ENCODE data around the gene RREB1. TPM values are rescaled to one million over a fixed set of nuclear protein-coding genes. Genes with fewer than 3 reads are reported as not detected.
"Not testable (repeated sequence)": the region's sequence is repeated elsewhere in the genome, so short reads cannot be mapped to it uniquely, and the experiment has no call there.

The RREB1 gene
- total RNA-seq, 1 experiment from 2014 or later: 35.8 TPM

DNA sequence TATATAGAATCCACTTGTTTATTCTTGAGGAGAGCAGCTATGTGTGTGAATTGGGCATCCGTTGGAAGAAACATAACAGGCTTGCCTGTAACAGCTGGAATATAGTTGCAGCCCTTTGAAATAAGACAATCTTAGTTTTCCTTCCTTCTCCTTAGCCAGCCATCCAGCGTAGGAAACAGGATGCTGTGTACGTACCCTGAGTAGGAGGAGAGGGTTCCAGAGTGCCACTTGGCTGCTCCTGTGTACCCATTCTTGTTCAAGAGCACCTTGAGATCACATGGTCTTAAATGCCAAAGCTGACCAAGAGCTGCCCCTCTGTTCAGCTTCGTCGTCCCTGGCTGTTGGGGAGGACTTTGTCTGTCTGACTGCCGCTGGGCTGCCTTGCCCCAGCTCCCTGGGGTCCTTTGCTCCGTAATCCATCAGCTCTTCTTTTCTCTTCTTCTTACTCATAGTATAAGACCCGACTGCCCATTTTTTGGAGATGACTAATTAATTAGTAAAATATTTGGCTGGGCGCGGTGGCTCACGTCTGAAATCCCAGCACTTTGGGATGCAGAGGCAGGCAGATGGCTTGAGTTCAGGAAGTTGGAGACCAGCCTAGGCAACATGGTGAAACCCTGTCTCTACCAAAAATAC, 49.0 kb downstream of the RREB1 start:
- Histone ChIP-seq H3K9ac (ENCODE audit: extremely low read depth, insufficient read length, low read length) (no peak overlapping the region), H3K18ac (ENCODE audit: insufficient read length, low read depth, low read length) (peak overlapping the region; percentile 11), H3K4ac (ENCODE audit: low read depth, low read length) (no peak overlapping the region), H2BK120ac (ENCODE audit: low read depth, low read length, poor library complexity, severe bottlenecking) (no peak overlapping the region), H2BK20ac (ENCODE audit: low read depth, low read length, poor library complexity, severe bottlenecking) (no peak overlapping the region), H3K9me3 (ENCODE audit: control insufficient read depth, low read depth, low read length) (no peaks in the 10 kb centered on the region), H2BK15ac (ENCODE audit: low read depth, low read length) (no peak overlapping the region; the same call in 1 of the 2 replicates), H3K79me2 (ENCODE audit: insufficient read depth, low read length) (no peaks in the 10 kb centered on the region; the same call in 1 of the 2 replicates), H3K27ac (ENCODE audit: insufficient read length, low read depth, low read length) (peak overlapping the region; percentile 43), H3T11ph (ENCODE audit: low read length) (no peak overlapping the region), H3K4me1 (ENCODE audit: insufficient read depth, low read length) (peaks cover 6% of the 10 kb centered on the region; the same call in 1 of the 2 replicates), H3K14ac (ENCODE audit: insufficient read depth, low read length) (0 out of 2 replicates have a peak overlapping the region, but pooled peaks have one; percentile 53), H3K23ac (ENCODE audit: insufficient read length, low read depth, low read length) (no peak overlapping the region), H3K23me2 (ENCODE audit: insufficient read length, low read depth, low read length, poor library complexity, severe bottlenecking) (no peaks in the 10 kb centered on the region), H2BK5ac (ENCODE audit: insufficient read length, low read length) (no peak overlapping the region), H2AFZ (ENCODE audit: low read length) (no peak overlapping the region), H4K91ac (ENCODE audit: insufficient read length, low read depth, low read length) (no peak overlapping the region), H4K5ac (ENCODE audit: insufficient read length, low read depth, low read length) (no peak overlapping the region), H2BK12ac (ENCODE audit: insufficient read length, low read depth, low read length) (no peak overlapping the region), H4K20me1 (ENCODE audit: control insufficient read depth, insufficient read depth, insufficient read length) (no peaks in the 10 kb centered on the region), H3K4me2 (ENCODE audit: insufficient read depth, insufficient read length, low read length) (no peak overlapping the region), H3K27me3 (ENCODE audit: insufficient read depth, low read length) (no peaks in the 10 kb centered on the region), H4K8ac (replicated peaks; ENCODE audit: insufficient read length, low read depth, low read length) (no peak overlapping the region), H3K56ac (ENCODE audit: insufficient read length, low read depth, low read length) (no peak overlapping the region), H3K79me1 (ENCODE audit: insufficient read depth, low read depth, low read length, poor library complexity, severe bottlenecking) (no peaks in the 10 kb centered on the region), H2AK5ac (ENCODE audit: insufficient read length, low read length) (no peak overlapping the region)
- Mint-ChIP-seq H3K36me3 (ENCODE audit: insufficient read depth in 1 of 3, low read depth in 3 of 3) (no peaks in the 10 kb centered on the region), H3K9me3 (no peaks in the 10 kb centered on the region), H3K27ac (peak overlapping the region in 2 of 3 experiments; percentile 50 to 56; a peak in 4 of 7 replicates), H3K27me3 (ENCODE audit: low read depth) (no peaks in the 10 kb centered on the region), H3K4me1 (peaks cover 39 to 59% of the 10 kb centered on the region in 2 experiments), H3K4me3 (no peak overlapping the region)
- DNase-seq: no peak
- TF ChIP-seq, protein P1, sequence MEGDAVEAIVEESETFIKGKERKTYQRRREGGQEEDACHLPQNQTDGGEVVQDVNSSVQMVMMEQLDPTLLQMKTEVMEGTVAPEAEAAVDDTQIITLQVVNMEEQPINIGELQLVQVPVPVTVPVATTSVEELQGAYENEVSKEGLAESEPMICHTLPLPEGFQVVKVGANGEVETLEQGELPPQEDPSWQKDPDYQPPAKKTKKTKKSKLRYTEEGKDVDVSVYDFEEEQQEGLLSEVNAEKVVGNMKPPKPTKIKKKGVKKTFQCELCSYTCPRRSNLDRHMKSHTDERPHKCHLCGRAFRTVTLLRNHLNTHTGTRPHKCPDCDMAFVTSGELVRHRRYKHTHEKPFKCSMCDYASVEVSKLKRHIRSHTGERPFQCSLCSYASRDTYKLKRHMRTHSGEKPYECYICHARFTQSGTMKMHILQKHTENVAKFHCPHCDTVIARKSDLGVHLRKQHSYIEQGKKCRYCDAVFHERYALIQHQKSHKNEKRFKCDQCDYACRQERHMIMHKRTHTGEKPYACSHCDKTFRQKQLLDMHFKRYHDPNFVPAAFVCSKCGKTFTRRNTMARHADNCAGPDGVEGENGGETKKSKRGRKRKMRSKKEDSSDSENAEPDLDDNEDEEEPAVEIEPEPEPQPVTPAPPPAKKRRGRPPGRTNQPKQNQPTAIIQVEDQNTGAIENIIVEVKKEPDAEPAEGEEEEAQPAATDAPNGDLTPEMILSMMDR (conservative IDR thresholded peaks at IDR 0.05): no peak
- no CpG with 5 or more reads among the region's 11 CpGs for WGBS (ENCODE audit: extremely low coverage, insufficient read length, low lambda C conversion rate)

DNA sequence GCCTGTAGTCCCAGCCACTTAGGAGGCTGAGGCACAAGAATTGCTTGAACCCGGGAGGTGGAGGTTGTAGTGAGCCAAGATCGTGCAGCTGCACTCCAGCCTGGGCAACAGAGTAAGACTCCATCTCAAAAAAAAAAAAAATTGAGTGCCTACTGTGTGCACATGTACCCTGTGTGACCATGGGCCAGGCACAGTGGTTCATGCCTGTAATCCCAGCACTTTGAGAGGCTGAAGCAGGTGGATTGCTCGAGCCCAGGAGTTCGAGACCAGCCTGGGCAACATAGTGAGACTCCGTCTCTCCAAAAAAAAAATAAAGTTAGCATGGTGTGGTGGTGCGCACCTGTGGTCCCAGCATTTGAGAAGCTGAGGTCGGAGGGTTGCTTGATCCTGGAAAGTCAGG, 49.5 kb downstream of the RREB1 start:
- not testable (repeated sequence) for H3K4me1 ChIP-seq (ENCODE audit: insufficient read depth, low read length); H3K23me2 ChIP-seq (ENCODE audit: insufficient read length, low read depth, low read length, poor library complexity, severe bottlenecking); H3K27ac ChIP-seq (ENCODE audit: insufficient read length, low read depth, low read length); H2BK5ac ChIP-seq (ENCODE audit: insufficient read length, low read length); H4K8ac ChIP-seq (replicated peaks; ENCODE audit: insufficient read length, low read depth, low read length); DNase-seq; H3K14ac ChIP-seq (ENCODE audit: insufficient read depth, low read length); H2BK20ac ChIP-seq (ENCODE audit: low read depth, low read length, poor library complexity, severe bottlenecking); H2AK5ac ChIP-seq (ENCODE audit: insufficient read length, low read length); H3K23ac ChIP-seq (ENCODE audit: insufficient read length, low read depth, low read length); H2AFZ ChIP-seq (ENCODE audit: low read length); H3K18ac ChIP-seq (ENCODE audit: insufficient read length, low read depth, low read length); H2BK12ac ChIP-seq (ENCODE audit: insufficient read length, low read depth, low read length); H3K79me1 ChIP-seq (ENCODE audit: insufficient read depth, low read depth, low read length, poor library complexity, severe bottlenecking); H3K79me2 ChIP-seq (ENCODE audit: insufficient read depth, low read length); H3K4ac ChIP-seq (ENCODE audit: low read depth, low read length); H4K20me1 ChIP-seq (ENCODE audit: control insufficient read depth, insufficient read depth, insufficient read length); H3K4me3 Mint-ChIP-seq; H3K9me3 Mint-ChIP-seq; H3K56ac ChIP-seq (ENCODE audit: insufficient read length, low read depth, low read length); H4K91ac ChIP-seq (ENCODE audit: insufficient read length, low read depth, low read length); H2BK15ac ChIP-seq (ENCODE audit: low read depth, low read length); H3T11ph ChIP-seq (ENCODE audit: low read length); H3K36me3 Mint-ChIP-seq (ENCODE audit: insufficient read depth in 1 of 3, low read depth in 3 of 3); H3K4me2 ChIP-seq (ENCODE audit: insufficient read depth, insufficient read length, low read length); H3K27me3 ChIP-seq (ENCODE audit: insufficient read depth, low read length); H2BK120ac ChIP-seq (ENCODE audit: low read depth, low read length, poor library complexity, severe bottlenecking); H3K9ac ChIP-seq (ENCODE audit: extremely low read depth, insufficient read length, low read length); H3K9me3 ChIP-seq (ENCODE audit: control insufficient read depth, low read depth, low read length); H3K27me3 Mint-ChIP-seq (ENCODE audit: low read depth); H4K5ac ChIP-seq (ENCODE audit: insufficient read length, low read depth, low read length)
- peak overlapping the region in 2 of 3 experiments; percentile 27 to 74; a peak in 1 of 7 replicates for H3K27ac Mint-ChIP-seq
- peaks cover 38 to 62% of the 10 kb centered on the region in 2 experiments for H3K4me1 Mint-ChIP-seq
- WGBS (ENCODE audit: extremely low coverage, insufficient read length, low lambda C conversion rate): no CpG with 5 or more reads among the region's 7 CpGs

Data from H9 (cell line).